Activated naive CD4-positive, alpha-beta T cell treated with Interleukin-2 at 50 U/mL for 16 hours (primary cell): Measurements from ENCODE around the gene HOXD1.
A peak's percentile ranks its signal among the peaks of the same experiment; 100 is the strongest.

Source experiments
- DNase-seq: peaks from one replicate; pipeline ENCODE4 v3.0.0-alpha.2; 2020

HOXD1 gene

DNA sequence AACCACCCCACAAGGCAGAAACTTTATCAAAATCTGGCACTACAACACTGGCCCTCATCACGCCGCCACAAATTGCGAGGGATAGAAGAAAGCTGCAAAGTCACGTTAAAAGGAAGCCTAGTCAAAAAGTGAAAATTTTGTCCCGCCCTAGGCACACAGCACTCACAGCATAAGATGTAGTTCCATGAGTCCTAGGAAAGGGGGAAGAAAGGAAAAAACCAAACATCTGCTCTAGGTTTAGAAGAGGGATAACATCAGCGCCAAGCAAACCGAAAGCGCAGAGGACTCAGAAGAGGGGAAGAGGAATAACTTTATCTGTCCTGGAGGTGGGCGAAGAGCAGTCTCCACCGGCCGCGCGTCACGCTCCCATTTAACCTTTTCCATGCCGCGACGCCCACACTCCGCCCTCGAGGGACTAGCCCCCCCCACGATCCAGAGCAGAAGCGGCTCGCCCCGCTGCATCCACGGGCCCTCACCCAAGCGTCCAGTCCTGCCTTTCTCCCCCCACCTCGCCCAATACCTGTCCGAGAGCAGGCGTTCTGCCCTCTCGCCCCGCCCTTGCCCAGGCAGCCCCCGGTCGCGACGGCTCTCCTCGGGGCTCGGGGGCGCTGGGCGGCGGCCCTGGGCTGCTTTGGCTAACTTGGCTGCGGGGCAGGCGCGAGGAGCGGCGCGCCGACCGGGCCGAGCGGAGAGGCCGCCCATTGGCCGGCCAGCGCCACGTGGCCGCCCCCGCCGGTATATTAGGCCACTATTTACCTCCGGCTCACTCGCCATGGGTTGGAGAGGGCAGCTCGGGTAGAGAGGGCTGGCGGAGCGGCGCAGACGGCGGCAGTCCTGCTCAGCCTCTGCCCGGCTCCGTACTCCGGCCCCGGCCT lies at the start of gene HOXD1:
TSS of gene HOXD1 (plus strand) at position 770 of the 875 bp plus-strand sequence. CDS start 134 bp downstream, outside the sequence.
- no peak for DNase-seq

DNA sequence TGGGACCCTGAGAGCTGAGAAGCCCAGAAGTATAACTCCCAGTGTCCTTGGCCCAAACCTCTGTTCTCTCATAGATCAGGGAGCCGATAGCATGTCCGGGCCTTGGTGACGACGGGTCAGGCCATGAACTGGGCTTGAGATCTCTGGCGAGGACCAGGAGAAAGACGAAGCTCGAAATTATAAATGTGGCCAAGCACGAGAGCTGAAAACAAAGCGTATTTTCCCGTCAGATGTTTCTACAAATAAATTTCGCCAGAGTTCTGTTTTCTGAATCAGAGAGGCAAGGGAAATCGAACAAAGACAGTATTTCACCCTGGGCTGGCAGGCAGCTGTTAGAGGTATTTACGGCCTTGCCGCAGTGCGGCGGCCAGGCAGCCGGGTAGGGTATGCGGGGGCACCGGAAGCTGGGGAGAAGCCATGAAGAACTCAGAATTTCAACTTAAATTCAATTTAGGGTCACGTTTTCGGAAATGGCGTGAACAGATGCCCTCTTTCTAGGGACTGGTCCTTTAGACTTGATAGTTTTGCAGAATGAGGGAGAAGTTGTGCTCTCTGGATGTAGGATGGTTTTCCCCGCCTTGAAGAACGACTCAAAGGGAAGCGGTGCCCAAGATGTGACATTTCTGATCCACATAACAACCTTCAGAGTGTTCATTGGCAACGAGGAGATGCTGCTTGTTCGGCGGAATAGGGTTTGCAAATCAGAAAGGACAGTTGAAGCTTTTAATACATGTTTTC lies 49.4 kb upstream of the HOXD1 start:
- no peak for DNase-seq

- DNase-seq: no peak
Measured at GRCh38 chr2:176139661-176140512, 48.6 kb upstream of the HOXD1 start.

DNA sequence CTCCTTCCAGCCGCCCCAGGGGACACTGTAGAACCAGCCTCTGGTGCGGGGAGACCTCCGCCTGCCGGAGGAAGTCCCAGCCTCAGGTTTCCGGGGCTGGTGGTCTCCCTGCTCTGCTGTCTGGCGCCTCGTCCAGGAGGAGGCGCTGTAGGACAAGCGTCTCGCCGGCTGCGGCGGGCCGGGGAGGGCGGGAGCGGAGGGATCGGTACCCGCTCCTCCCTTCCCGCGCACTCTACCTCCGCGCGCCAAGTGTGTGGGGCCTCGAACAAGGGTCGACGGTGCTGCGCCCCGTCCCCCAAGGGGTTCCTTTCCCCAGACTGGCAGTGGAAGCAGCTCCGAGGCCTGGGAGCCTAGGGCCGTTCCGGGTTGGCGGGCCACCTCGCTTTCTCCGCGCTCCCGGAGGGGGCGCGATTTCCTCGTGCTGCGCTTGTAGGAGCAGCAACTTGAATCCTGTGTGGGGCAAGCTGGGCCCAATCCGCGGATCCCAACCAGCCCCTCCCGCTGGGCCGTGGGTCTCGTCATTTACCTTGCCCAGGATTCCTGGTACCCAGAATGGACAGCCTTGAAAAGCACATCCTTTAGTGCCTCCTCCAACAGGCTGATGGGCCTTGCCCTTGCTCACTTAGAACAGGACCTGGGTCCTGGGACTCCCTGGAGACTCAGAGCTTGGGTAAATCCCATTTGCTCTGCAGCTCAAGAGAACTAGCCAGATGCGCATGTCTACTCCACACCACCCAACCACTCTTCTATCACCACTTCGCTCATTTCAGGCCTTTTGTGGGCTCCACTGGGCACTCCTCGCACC lies 47.8 kb upstream of the HOXD1 start:
- DNase-seq: peak; percentile 51

- DNase-seq: no peak
Measured at GRCh38 chr2:176142281-176142680, 46.2 kb upstream of the HOXD1 start.

- no peak for DNase-seq
Measured at GRCh38 chr2:176145085-176145969, 43.1 kb upstream of the HOXD1 start.

DNA sequence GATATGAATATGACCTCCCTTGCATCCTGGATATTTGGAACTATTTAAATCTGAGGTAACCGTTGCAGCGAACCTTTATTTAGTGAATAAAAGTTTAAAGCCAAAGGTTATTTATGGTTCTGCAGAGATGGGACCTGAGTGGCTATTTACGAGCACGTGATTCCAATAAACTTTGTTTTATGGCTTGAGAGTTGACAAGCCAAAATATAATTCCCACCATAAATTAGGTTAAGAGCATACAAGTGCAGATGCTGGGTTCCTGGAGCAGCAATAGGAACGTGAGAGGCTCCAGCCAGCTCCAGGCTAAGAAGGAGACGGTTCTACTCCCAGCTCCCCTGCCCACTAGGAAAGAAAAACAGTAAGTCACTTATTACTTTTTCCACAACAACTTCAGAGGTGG lies 42.4 kb upstream of the HOXD1 start:
- no peak for DNase-seq

- no peak for DNase-seq
Measured at GRCh38 chr2:176146645-176147044, 41.8 kb upstream of the HOXD1 start.

- DNase-seq: no peak
Measured at GRCh38 chr2:176147210-176147799, 41.2 kb upstream of the HOXD1 start.

DNA sequence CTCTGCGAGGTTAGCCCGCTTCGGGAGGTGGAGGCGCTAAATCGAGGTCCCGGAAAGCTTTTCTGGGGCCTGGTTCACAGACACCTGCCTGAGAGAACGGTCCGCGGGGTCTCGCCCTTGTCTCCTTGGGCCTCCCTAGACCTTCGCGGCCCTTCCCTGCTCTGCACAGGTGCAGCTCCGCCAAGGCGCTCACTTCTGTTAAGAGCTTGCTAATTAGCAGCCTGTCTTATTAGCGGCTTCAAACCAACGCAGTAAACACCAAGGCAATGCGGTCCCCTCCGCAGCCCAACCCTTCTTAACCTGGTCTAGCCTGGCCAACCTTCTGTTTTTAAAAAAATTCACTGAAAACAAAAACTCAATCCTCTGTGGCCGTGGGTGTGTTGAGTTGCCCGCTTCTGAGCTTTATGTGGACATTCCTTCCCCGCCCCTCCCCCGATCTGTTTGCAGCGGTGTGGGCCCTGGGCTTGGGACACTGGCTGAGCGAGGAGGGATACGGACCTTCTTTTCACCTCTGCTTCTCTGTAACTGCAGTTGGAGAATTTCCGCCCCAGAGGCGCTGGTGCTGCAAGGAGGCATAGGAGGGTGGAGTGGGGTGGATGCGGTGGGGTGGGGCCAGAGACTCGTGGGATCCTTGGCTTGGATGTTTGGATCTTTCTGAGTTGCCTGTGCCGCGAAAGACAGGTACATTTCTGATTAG lies 40.5 kb upstream of the HOXD1 start:
- no peak for DNase-seq

- no peak for DNase-seq
Measured at GRCh38 chr2:176148751-176149421, 39.6 kb upstream of the HOXD1 start.

DNA sequence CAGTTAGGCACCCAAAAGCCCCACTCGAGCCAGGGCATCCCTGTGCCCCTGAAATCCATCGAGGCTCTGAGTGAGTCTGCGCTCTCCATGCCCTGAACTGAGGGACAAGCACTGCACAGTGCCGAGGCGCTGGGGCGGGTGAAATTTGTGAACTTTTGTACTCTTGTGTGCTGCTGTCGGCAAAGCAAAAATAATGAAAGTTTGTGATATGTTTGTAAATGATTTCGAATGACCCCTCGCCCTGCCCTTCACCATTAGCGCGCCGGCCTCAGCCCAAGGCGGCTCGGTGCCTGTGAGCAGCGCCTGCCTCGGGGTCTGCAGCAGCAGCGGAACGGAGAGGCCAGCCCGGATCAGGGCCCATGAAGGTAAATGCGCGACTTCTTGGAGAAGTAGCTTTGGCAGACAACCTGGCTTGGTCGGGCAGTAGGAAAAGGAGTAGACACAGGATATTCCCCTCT lies 39.0 kb upstream of the HOXD1 start:
- DNase-seq: no peak

DNA sequence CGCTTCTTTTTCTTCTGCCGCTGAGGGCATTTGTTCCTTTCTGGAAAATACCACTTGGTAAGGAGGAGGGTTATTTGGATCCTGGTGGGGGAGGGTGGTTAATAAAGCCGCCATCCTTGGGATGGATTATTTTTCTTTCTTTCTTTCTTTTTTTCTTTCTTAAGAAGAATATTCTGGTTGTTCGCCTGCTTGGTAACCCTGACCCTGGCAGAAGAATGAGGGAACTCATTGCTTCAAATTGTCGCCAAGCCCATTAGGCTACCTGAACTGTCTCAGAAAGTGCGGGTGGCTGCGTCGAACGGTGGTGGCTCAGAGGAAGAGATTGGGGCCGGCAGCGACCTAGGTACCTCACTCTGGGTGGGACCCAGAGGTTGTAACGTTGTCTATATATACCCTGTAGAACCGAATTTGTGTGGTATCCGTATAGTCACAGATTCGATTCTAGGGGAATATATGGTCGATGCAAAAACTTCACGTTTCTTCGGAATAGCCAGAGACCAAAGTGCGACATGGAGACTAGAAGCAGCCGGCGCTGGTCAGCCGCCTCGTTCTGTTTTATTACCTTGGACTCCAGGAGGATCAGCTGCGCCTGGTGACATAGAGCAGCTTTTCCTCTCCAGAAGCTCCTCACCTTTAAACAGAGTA lies 38.4 kb upstream of the HOXD1 start:
- no peak for DNase-seq

DNA sequence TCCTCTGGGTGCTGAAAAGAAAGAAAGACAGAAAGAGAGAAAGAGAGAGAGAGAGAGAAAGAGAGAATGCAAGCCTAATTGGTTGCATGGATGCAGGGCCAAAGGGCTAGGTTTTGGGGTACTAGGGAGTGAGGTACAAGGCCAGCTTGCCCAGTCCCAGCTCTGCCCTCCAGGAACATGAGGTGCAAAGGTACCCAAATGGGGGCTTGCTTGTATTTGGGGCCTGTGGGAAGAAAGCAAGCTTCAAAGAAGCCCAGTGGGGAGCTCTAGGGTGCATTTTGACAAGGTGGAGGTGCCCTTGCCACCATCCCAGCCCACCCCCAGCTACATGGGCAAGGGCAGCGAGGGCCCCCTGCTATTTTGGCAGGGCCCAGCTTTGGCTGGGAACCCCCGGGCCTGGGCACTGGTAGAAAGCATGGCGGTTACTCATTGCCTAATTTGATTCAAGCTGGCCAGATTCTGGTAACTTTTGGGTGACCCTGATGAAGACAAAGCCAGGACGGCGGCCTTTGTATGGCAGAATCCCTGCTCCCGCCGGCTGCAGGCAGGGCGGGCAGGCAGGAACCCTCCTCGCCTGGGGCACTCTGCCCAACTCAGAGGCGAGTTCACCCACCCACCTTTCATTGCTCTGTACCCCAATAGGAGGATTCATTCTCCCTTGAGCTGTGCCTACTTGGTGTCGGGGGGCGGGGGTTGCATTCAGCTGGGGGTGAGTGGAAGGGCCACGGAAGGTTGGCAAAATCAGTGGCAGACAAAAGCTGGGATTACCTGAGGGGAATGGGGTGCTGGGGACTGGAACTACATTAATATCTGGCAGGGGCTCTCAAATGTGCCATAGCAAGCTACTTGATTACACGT lies 37.7 kb upstream of the HOXD1 start:
- DNase-seq: no peak

DNA sequence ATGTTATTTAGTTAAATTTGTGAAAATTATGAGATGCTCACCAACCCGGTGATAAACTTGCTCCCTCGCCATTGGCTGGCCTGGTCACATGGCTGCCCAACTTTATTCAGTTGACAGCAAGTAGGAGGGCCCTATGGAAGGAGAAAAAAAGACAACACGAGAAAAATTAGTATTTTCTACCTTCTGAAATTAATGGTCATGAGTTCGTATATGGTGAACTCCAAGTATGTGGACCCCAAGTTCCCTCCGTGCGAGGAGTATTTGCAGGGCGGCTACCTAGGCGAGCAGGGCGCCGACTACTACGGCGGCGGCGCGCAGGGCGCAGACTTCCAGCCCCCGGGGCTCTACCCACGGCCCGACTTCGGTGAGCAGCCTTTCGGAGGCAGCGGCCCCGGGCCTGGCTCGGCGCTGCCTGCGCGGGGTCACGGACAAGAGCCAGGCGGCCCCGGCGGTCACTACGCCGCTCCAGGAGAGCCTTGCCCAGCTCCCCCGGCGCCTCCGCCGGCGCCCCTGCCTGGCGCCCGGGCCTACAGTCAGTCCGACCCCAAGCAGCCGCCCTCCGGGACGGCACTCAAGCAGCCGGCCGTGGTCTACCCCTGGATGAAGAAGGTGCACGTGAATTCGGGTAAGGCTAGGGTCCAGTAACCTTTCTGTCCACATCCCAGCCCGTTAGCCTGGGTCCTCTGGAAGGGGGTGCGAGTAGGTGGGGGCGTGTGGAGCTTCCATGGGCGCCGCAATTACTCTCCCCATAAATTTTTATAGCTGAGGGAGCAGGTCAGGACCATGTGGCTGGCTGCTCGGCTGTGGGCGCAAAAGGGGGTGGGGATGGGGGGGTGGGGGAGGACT lies 36.8 kb upstream of the HOXD1 start, which contains the start of gene HOXD4:
TSS of gene HOXD4 (plus strand) at position 109 of the 846 bp plus-strand sequence. CDS start at position 193, 84 bp downstream.
- DNase-seq: no peak

DNA sequence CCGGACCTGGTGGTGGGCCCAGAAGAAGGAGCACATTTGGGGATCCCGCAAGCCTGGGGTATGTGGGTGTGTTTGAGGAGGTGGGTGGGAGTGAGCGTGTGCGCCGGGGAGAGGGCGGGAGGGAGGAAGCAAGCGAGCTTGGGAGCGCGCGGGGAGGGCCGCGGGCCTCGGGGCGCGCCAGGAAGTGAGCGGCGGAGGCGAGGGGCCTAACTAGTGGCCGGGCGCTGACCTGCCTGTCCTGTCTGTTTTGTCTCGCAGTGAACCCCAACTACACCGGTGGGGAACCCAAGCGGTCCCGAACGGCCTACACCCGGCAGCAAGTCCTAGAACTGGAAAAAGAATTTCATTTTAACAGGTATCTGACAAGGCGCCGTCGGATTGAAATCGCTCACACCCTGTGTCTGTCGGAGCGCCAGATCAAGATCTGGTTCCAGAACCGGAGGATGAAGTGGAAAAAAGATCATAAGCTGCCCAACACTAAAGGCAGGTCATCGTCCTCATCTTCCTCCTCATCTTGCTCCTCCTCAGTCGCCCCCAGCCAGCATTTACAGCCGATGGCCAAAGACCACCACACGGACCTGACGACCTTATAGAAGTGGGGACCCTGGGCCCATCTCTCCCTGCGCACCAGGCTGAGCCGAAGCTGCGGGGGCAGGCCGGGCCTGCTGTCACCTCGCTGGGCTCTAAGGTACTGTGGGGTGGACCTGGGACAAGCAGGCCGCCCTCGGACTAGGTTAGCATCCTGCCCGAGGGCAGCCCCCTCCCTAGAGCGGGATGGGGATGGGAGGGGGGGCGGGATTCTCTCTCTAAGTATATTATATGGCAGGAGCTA lies 35.9 kb upstream of the HOXD1 start:
- no peak for DNase-seq
